ENCODE measurements around the gene CDH22.

Gene CDH22

DNA sequence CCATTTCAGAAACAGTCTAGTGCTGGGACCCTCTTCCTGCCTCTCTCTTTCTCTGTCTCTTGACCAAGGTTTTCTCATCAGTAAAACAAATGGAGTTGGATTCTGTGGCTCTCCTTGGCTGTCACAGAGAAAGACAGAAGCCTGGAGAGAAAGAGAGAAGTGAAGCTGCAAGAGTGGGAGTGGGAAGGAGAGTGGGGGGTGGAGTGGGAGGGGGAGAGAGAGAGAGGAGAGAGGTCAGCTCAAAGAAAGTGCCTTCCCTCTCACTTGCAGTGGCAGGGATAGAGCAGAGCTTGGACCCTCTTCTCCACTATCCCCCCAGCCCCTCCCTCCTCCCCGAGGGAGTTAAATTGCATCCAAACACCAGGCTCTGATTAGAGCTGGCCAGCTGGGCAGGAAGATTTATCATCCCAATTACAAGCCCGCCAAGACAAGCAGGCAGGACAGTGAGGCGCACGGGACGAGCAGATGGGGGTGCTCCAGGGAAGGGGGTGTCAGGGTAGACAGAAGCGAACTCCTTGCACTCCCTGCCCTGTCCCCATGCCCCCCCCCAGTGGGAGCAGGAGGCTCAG, 115.8 kb downstream of the CDH22 start:
- DNase-seq, result no peak

DNA sequence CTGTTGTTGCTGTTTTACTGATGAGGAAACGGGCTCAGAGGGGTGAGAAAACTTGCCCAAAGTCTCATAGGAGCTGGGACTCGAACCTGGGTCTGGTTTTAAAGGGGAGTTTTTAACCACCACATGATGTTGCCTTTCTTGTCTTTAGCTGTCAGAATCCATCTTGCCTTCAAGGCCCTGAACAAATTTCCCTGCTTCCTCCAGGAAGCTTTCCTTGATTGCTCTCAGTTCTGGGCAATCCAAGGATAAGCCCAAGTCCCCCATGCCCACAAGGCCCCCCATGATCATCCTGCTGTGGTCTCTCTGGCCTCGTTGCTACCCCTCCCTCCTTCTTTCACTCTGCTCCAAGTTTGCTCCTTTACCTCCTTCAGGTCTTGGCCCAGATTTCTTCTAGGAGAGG, 116.7 kb downstream of the CDH22 start:
- DNase-seq, result no peak

DNA sequence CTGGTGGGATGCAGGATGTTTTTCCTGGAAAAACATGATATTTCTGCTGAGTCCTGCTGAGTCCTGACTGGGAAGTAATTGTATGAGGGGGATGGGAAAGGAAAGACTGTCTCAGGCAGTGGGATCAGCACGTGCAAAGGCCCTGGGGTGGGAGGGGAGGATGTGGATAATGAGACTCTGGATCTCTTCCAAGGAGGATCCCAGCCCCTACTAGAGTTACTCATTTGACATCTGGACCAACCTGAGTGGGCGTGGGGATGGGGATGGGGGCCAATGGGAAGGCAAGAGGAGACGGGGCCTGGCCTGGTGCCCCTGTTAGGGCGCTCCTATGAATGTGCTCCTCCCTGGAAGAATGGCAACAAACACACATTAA, 117.1 kb downstream of the CDH22 start:
- DNase-seq, result no peak

DNA sequence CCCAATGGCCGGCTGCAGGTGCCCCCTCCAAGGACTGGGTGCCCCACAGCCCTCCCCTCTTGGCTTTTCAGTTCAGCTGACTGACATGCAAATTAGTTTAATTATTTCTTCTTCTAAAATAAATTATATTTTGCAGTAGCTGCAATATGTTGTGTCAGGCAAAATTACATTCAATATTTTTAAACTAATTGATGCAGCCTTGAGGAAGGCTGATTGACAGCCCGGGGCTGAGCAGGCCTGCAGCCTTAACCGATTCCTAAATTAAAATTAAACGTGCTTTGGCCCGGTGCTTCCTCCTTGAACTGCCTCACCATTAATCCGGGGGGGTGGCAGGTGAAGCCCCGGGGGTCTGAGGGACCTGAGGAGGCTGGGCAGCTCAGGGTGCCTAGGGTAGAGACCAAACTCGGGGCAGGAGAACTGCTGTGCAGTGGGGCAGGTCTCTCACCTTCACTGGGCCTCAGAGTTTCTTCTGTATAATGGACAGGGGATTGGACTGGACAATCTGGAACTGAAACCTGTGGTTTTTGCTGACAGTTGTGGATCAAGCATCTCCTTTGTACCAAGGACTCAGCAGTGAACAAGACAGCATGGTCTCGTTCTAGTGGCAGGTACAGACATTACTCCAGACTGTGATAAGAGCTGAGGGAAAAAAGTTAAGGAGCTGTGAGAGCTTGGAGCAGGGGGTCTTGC, 117.7 kb downstream of the CDH22 start:
- DNase-seq, result no peak

DNA sequence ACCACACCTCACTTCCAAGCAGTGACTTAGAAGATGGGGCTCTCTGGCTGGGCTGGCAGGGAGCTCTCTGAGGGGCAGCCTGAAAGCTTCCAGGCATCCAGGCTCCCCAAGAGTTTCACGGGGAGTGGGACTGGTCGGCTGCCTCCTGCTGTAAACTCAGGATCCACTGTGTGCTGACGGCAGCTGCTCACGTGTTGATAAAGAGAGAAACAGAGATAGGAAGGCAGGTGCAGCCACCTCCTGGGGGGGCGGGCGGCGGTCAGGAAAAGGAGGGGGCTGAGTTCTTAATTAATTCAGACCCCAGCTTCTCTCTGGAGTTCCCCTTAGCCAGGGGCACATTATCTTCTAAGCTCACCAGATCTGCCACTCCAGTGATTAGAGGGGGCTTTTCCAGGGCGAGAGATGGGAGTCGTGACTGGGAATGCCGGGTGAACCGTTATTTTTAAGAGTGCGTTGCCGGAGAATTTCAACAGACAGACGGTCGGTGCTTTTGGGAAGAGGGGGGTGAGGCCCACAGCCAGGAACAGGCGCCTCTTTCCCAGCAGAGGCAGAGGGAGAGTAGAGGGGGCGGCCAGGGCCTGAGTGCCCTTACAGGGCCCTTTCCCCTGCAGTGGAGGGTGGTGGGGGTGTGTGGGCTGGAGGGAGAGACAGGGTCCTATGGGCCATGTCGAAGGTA, 119.3 kb downstream of the CDH22 start:
- no peak for DNase-seq

DNA sequence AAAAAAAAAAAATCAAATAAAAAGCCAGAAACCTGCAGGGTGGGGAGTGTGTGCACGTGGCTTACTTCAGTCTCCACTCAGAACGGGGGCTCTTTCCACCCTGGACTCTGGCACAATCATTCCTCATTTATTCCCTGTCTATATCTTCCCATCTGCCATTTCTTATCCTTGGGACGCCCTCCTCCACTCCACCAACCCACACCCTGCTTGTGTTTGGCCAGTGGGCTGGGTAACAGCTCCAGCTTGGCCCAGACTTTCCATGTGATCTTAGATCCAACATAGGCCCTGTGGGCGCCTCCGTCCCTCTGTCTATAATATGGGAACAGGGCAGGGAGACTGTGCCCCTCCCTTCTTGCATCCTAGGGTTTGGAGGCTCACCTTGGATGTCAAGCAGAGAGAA, 122.1 kb downstream of the CDH22 start:
- DNase-seq, result no peak

- no peak for DNase-seq
Measured at GRCh38 chr20:46185353-46185752, 122.9 kb downstream of the CDH22 start.

DNA sequence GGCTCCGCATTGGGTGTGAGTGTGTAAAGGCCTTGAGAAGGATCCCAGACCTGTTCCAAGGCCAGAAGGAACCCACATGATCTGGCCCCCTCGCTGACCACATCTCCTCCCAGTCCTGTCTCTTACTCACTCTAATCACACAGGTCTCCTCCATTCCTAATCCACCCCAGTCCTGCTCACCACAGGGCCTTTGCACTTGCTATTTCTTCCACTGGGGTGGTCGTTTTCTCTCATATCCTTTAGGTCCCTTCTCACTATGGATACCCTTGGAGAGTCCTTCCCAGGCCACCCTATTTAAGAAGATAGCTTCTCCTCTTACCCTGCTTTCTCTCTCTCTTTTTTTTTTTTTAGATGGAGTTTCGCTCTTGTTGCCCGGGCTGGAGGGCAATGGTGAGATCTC, 124.5 kb downstream of the CDH22 start:
- DNase-seq, result no peak

- DNase-seq, result no peak
Measured at GRCh38 chr20:46182276-46183200, 125.8 kb downstream of the CDH22 start.

DNA sequence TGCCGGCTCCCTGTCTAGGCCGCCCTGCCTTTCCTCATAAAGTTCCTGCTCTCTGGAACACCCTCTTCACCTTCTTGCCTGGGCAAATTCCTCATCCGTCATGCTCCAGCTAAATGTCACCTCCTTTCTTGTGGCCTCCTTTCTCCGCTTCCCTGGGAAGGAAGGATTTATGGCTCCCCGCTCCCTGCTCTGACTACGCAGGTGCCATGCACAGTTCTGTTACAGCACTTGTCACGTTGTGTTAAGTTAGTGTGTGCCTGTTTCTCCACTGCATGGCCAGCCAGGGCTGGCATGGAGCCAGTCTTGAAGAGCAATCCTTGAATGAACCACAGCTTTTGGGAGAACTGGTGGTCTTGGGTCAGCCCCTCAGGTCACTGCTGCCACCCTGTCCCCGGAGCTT, 128.4 kb downstream of the CDH22 start:
- no peak for DNase-seq

- no peak for DNase-seq
Measured at GRCh38 chr20:46178891-46179290, 129.4 kb downstream of the CDH22 start.

GRCh38 chr20:46177768-46178167, 130.5 kb downstream of the CDH22 start:
- no peak for DNase-seq

- DNase-seq, result no peak
Measured at GRCh38 chr20:46176739-46177378, 131.4 kb downstream of the CDH22 start.

GRCh38 chr20:46175127-46175494, 133.2 kb downstream of the CDH22 start:
- DNase-seq, result no peak

DNA sequence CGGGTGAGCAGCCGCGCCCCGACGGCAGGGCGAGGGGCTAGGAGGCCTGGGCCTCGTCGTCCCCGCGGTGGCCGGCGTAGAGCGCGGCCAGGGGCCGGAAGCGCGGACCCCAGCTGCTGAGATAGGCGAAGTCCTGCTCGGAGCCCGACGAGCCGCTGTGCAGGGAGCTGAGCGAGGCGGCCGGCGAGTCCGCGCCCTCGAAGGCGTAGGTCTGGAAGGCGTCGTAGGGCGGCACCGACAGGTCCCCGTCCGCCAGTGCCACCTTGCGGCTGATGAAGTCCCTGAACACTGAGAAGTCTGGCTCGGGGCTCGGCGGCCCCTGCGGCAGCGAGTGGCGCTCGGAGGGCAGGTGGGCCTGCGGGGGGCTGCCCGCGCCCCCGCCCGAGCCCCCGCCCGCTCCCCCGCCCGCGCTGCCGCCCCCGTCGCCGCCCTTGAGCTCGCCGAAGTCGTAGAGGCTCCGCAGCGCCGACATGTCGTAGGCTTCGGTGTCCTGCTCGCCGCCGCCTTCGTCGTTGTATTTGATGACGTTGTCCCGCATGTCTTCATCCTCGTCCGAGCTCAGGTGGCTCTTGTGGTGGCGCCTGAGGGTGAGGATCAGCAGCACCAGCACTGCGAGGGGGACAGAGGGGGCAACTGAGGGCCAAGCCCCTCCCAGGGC, 133.7 kb downstream of the CDH22 start:
- peak; percentile 44 for DNase-seq

DNA sequence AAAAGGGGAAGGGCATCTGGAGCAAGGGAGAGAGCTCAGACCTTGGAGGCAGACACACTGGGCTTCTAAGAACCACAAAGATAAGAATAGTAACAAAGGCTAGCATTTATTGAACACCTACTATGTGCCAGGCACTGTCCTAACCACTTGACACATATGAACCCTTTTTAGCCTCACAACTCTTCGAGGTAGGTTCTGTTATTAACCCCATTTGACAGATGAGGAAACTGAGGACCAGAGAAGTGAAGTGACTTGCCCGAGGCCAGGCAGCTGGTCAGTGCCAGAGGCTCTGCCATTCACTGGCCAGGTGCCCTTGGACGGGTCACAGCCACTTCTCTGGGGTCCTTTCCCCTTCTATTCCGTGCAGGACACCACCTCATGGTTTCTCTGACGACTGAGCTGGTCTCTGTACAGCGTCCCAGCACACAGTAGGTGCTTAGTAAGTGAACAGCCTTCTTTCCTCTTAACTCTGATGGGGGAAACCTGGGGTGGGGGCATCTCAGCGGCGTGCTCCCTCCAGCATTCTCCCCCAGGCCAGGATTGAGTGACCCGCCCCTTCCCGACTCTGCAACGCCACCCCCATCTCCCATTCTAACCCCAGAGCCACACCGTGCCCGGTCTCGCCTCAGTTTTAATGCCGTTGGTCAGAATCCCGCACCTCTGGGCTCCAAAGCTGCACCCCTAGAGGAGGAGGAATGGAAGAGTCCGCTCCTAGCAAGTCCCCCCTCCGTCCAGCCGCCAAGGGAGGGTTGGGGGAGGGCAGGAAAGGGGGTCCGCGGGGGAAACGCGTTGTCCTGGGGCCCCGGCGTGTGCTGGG, 134.4 kb downstream of the CDH22 start:
- no peak for DNase-seq

DNA sequence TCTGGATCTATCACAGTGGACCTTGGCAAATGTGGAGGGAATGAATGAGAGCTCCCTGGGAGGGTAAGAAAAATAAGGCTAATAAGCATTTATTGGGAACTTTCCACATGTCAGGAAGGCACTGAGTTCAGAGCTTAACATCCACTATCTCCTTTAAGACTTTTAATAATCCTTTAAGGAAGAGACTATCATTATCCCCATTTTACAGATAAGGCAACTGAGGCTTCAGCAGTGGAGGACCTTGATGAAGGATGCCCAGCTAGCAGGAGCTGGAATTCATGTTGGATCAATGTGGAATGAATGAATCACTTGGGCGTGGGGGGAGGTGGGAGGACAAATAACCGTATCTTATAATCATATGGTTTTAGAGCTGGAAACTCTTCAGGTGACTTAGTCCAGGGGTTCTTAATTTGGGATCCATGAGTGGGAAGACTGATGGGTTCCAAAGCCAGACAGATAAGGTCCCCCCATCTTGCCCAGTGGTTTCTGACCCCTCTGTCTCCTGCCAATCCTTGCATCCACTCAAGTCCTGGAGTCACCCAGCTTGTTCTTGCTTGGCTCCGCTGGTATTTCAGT, 135.2 kb downstream of the CDH22 start:
- no peak for DNase-seq

GRCh38 chr20:46172455-46172854, 135.8 kb downstream of the CDH22 start:
- DNase-seq, result no peak

DNA sequence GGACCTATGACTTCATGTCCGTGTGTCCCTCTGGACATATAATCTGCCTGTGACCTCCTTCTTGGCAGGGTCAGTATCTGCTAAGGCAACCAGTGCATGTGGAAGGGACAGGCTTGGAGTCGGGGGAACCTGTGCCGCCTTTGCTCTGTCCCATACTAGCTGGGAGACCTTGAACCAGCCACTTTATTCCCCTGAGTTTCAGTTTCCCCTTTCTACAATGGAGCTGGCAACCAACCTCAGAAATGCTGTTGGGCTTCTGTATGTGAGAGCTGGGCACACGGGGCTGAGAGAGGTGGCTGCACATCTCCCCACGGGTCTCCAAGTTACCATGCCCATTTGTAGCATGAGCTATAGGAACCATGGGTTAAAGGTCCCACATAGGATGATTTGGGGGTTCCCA, 136.4 kb downstream of the CDH22 start:
- DNase-seq, result no peak

- DNase-seq, result no peak
Measured at GRCh38 chr20:46171476-46171875, 136.8 kb downstream of the CDH22 start.
